GM19438 (cell line): ENCODE results near the gene NUP98.
"Not testable (repeated sequence)": the region's sequence is repeated elsewhere in the genome, so short reads cannot be mapped to it uniquely, and the experiment has no call there.

Experiments
- ATAC-seq: cut with Tn5 transposase; IDR thresholded peaks from one replicate; pipeline ENCODE4 v1.9.1; 2021; ENCODE audit warnings: low read depth; ENCODE audit not compliant: unreplicated experiment

Gene NUP98

GRCh38 chr11:3679077-3679476 lies 118.3 kb downstream of the NUP98 start:
- ATAC-seq = no peak

- no peak for ATAC-seq
Measured at GRCh38 chr11:3675971-3676370, 121.4 kb downstream of the NUP98 start.

DNA sequence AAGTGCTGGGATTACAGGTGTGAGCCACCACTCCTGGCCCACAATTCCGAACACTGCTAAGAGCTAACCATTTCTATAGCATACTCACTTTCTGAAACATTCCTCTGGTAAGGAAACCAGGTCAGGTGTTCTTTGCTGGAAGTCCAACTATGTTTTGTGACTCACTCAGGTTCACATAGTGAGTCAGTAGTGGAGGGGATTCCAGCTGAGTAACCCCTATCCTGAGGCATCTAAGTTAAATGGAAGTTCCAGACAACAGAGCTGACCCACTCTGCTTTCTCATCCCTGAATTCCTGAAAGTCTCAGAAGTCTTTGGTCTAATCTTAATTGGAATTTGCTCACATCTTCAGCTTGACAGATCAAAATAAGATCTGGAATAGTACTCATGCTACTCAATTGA lies 123.2 kb downstream of the NUP98 start:
- ATAC-seq = no peak

GRCh38 chr11:3671334-3672254 lies 125.8 kb downstream of the NUP98 start, which contains the start of gene CHRNA10:
Gene CHRNA10 (minus strand): TSS chr11:3671384. CDS start chr11:3671312, 72 bp downstream.
- no peak for ATAC-seq

DNA sequence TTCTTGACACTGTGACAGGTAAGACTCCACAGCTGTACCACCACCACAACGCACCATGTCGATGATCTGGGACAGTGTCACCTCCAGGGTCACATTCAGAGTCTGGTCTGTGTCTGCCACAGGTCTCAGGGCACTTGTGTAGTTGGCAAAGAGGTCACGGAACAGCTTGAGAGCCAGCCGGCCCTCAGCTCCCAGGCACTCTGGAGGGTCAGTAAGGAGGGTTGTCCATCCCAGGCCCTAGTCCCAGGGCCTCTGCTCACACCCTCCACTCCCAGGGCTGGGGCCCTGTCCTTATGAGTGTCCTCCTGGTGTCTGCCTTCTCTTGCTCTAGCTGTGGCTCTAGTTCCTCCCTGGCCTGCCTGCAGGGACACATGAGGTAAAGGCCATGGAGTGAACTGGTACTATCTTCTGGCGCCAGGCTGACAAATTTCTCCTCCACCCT lies 127.6 kb downstream of the NUP98 start:
- no peak for ATAC-seq

DNA sequence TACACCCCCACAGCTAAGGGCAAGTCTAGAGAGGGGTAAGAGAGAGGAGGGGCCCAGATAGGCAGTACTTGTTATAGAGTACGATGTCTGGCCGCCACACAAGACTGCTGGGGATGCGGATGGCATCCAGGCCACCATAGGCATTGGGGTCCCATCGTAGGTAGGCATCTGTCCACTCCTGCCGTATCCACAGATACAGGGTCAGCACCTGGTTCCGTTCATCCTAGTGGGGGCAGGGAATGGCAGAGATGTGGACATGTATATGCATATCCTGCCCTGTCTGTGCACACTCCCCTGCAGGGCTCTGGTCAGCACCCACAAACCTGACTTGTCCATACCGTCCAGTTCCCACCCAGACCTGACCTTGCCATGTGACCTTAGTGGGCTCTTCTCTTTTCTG lies 128.2 kb downstream of the NUP98 start:
- ATAC-seq = no peak

- ATAC-seq = no peak
Measured at GRCh38 chr11:3667149-3668035, 130.0 kb downstream of the NUP98 start.

GRCh38 chr11:3666023-3666530 lies 131.3 kb downstream of the NUP98 start:
- ATAC-seq = no peak

DNA sequence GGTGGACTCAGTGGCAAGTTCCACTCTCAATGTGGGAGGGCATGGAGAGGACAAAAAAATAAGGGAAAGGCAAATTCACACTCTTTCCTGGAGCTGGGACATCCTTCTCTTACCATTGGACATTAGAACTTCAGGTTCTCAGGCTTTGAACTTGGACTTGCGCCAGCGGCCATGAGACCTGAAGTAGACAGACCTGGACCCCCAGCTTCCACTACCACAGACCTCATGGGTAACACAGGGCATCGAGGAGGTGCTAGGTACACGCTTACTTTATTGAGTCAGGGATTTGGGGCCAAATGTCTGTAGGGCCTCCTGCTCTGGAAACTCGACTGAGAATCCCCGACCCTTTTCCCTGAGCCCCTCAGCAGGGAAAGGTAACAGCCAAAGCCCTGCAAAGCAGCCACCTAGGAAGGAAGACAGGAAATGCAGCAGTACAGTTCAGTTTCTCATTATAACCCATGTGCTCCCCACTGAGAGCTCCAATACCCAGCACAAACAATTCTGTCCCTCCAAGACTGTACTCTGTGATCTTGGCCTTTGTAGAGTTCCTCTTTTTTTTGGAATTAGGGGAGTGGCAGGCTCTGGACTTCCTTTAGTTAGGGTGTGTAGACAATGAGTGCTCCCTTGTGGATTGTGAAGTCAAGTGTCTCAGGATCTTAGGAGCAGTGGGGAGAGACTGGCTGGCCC lies 131.9 kb downstream of the NUP98 start:
- ATAC-seq = no peak

- no peak for ATAC-seq
Measured at GRCh38 chr11:3664032-3664630, 133.2 kb downstream of the NUP98 start.

GRCh38 chr11:3662856-3663255 lies 134.5 kb downstream of the NUP98 start:
- no peak for ATAC-seq

DNA sequence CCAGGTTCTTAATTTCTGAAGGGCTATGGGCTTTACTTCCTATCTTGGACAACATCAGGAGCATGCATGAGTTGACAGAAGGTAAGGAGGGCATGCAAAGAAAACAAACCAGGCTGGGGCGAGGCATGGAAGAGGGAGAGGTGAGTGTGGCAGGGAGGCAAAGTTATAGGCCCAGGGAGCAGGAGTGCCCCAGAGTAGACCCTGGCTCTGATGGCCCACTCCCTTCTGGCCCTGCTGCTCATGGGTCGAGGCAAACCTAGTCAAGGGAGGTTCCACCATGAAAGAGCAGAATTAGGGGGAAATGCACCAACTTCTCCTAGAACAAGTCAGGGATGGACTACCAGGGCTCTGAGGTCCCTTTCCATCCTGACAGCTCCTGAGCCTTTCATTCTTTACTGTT lies 136.4 kb downstream of the NUP98 start:
- no peak for ATAC-seq

- no peak for ATAC-seq
Measured at GRCh38 chr11:3659595-3660515, 137.5 kb downstream of the NUP98 start.

- ATAC-seq = no peak
Measured at GRCh38 chr11:3658252-3658651, 139.1 kb downstream of the NUP98 start.

DNA sequence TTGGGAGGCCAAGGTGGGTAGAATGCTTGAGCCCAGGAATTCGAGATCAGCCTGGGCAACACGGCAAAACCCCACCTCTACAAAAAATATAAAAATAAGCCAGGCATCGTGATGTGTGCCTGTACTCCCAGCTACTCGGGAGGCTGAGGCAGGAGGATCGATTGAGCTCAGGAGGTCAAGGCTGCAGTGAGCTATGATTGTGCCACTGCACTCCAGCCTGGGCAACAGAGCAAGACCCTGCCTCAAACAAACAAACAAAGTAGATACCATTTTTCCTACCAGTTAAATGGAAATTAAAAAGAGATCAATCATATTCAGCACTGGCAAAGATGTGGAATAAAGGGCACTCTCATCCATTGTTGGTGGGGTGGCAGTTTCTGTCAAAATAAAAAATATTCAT lies 140.0 kb downstream of the NUP98 start:
- ATAC-seq = not testable (repeated sequence)

DNA sequence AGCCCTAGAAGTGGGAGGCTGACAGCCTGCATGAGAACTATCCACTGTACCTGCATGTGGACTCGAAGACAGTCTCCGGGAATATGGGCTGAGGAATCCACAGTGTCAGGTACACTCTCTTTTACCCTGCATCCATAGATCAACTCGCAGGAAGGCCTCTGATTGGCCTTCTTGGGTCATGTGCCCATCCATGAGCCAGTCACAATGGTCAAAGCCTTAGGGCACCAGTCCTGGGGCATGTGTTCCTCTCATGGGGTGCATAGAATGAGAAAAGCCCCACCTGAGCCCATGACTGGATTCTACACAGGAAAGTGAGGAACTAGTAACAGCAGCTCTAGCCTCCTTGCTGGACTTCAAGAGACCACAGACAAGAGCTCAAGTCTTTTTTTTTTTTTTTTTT lies 141.8 kb downstream of the NUP98 start:
- ATAC-seq = no peak

- ATAC-seq = not testable (repeated sequence)
Measured at GRCh38 chr11:3652514-3652913, 144.8 kb downstream of the NUP98 start.

DNA sequence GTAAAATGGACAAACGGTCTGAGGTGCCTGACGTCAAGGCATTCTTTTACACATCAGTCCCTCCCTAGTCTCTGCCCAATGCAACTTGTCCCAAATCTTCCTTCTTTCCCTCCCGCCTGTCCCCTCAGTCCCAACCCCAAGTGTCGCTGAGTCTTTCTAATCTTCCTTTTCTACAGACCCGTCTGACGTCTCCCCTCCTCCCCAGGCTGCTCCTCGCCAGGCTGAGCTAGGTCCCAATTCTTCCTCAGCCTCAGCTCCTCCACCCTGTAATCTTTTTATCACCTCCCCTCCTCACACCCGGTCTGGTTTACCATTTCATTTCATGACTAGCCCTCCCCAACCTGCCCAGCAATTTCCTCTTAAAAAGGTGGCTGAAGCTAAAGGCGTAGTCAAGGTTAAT lies 148.0 kb downstream of the NUP98 start:
- ATAC-seq = not testable (repeated sequence)

DNA sequence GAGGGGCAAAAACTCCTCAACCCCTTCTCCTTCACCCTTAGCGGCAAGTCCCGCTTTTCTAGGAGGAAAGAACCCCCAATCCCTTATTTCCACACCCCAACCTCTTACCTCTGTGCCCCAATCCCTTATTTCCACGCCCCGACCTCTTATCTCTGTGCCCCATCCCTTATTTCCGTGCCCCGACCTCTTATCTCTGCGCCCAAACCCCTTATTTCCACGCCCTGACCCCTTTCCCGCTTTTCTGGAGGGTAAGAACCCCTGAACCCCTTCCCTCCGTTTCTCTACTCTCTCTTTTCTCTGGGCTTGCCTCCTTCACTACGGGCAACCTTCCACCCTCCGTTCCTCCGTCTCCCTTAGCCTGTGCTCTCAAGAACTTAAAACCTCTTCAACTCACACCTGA lies 148.5 kb downstream of the NUP98 start:
- not testable (repeated sequence) for ATAC-seq
